ENCODE results near the gene ANXA7.
"Not testable (repeated sequence)": the region's sequence is repeated elsewhere in the genome, so short reads cannot be mapped to it uniquely, and the experiment has no call there.

Gene ANXA7

DNA sequence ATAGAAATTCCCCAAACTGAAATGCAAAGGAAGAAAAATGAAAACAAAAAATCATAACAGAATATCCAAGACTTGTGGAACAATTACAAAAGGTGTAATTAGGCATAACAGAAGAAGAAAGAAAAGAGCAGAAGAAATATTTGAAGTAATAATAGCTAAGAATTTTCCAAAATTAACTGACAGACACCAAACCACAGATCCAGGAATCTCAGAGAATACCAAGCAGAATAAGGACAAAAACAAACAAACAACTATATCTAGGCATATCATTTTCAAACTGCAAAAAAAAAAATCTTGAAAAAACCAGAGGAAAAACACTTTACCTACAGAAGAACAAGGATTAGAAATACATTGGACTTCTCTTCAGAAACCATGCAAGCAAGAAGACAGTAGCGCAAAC, 80.7 kb downstream of the ANXA7 start:
- no peak for DNase-seq

DNA sequence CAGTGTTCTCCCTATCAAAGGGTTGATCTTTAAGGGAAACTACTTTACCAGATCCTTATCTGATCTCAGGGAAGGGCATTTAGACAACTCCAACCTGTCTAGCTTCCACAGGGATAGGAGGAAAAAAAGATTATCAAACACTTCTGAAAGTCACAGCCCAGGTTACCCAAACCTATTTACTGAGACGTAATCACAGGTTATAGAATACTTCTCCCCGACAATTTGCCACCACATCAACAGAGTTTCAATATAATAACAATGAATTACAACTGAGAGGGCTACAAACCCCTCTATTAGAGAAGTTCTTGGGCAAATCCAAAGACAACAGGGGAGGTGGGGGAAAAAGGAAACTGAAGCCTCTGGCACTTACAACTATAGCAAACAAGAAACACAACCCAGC, 81.5 kb downstream of the ANXA7 start:
- no peak for DNase-seq

DNA sequence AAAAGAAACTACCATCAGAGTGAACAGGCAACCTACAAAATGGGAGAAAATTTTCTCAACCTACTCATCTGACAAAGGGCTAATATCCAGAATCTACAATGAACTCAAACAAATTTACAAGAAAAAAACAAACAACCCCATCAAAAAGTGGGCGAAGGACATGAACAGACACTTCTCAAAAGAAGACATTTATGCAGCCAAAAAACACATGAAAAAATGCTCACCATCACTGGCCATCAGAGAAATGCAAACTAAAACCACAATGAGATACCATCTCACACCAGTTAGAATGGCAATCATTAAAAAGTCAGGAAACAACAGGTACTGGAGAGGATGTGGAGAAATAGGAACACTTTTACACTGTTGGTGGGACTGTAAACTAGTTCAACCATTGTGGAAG, 85.3 kb downstream of the ANXA7 start:
- not testable (repeated sequence) for DNase-seq

DNA sequence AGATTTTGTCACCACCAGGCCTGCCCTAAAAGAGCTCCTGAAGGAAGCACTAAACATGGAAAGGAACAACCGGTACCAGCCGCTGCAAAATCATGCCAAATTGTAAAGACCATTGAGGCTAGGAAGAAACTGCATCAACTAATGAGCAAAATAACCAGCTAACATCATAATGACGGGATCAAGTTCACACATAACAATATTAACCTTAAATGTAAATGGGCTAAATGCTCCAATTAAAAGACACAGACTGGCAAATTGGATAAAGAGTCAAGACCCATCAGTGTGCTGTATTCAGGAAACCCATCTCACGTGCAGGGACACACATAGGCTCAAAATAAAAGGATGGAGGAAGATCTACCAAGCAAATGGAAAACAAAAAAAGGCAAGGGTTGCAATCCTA, 88.6 kb downstream of the ANXA7 start:
- DNase-seq, result not testable (repeated sequence)
